ENCODE results near the gene ARHGAP10.

The ARHGAP10 gene

DNA sequence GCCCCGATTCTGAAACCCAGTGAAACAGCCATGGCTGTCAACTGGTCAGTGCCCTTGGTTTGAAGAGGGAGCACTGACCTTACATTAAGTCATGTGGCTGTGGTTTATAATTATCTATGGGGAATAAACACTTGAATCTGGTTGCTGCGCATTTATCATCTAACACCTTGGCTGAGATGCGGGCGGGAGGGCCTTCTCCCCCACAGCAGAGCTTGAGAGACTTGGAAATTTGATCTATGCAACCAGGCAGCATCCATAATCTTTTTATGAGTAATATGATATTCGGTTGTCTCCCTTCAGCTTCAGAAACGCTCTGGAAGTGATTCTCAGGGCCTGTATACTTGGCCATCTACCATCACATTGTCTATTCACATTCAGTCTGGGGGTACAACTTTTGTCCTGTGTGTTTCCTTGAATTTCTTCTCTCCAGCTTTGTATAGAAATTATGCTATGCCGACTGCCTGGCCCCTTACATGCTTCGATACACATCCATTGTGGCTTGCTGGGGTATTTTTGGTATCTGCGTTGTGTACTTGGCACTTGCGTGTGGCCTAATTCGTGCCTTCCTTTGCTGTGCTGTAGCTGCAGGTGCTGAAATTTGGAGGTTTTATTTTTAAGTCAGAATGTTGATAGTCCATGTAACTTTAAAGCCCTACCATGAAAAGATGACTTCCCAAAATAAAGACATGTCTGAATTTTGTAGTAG is 321.6 kb downstream of the ARHGAP10 start:
- TF ChIP-seq, protein P1, sequence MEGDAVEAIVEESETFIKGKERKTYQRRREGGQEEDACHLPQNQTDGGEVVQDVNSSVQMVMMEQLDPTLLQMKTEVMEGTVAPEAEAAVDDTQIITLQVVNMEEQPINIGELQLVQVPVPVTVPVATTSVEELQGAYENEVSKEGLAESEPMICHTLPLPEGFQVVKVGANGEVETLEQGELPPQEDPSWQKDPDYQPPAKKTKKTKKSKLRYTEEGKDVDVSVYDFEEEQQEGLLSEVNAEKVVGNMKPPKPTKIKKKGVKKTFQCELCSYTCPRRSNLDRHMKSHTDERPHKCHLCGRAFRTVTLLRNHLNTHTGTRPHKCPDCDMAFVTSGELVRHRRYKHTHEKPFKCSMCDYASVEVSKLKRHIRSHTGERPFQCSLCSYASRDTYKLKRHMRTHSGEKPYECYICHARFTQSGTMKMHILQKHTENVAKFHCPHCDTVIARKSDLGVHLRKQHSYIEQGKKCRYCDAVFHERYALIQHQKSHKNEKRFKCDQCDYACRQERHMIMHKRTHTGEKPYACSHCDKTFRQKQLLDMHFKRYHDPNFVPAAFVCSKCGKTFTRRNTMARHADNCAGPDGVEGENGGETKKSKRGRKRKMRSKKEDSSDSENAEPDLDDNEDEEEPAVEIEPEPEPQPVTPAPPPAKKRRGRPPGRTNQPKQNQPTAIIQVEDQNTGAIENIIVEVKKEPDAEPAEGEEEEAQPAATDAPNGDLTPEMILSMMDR (IDR thresholded peaks at IDR 0.05; ENCODE audit: low read depth, low read length) = no peak
- no peak overlapping the region for H3K4me3 ChIP-seq (ENCODE audit: low read depth, low read length)

DNA sequence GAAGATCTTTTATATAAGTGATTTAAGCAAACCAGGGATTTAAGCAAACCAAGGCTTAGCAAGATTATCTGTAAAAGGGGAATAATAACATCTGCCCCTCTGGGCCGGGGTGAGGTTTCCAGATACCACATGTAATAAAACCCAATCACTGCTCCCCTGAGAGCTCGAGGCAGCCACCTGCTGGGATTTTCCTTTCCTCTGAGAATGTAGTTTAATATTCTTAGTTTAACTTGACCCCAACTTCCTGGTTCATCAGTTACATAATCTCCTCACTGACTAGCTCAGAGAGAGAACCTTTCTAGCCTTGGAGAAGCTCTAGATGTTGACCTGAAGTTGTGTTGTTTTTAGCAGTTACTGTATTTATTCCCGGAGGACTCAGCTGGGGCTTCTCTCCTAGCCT is 322.4 kb downstream of the ARHGAP10 start:
- no peak overlapping the region for H3K4me3 ChIP-seq (ENCODE audit: low read depth, low read length)
- TF ChIP-seq, protein P1 (IDR thresholded peaks at IDR 0.05; ENCODE audit: low read depth, low read length) = no peak

DNA sequence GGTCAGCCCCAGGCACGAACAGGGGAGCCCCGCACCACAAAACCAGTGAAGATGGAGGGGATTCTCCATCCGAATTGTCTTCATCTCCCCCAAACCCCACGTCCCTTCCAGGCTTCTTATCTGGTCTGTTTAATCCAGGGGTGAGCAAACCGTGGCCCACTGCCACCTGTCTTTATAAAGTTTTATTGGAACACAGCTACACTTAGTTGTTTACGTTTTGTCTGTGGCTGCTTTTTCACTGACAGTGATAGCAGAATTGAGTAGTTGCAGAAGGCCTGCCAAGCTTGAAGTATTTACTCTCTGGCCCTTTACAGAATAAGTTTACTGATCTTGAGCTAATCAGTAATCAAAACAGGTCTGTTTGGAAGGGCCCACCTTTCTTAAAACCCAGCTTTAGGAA is 324.0 kb downstream of the ARHGAP10 start:
- TF ChIP-seq, protein P1 (IDR thresholded peaks at IDR 0.05; ENCODE audit: low read depth, low read length) = no peak
- no peak overlapping the region for H3K4me3 ChIP-seq (ENCODE audit: low read depth, low read length)

DNA sequence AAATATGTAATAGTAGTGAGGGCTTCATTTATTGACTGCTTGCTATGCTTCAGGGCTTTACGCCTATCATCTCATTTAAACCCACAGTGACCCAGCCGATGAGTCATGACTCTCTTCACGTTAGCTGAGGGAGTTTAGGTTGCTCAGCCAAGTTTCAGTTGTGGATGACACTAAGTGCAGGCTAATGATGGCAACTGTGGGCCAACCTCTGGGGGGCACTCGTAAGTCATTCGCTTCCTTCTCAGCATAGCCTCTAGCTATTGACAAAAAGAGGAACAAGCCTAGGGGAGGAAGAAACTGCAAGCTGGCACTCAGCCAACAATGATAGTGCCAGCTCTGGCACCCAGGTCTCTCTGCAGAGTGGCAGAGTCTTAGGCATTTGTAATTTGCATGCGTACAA is 325.0 kb downstream of the ARHGAP10 start:
- H3K4me3 ChIP-seq (ENCODE audit: low read depth, low read length) = no peak overlapping the region
- TF ChIP-seq, protein P1 (IDR thresholded peaks at IDR 0.05; ENCODE audit: low read depth, low read length) = no peak

DNA sequence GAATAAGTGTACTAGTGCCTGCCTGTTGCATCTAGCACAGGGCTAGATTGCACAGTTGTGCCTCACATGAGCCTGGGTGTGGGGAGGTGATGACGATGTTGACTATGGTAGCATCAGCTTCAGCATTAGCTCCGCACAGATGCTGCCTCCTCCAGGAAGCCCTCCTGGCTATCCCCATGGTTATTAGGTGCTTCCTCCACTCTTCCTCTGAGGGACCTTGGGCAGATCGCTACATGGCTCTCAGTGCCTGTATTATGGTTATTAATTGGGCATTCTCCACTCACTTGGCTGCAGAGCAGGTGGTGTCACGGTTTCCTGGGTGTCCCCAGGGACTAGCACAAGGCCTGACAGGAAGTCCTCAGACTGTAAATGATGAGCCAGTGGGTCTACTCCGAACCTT is 325.6 kb downstream of the ARHGAP10 start:
- H3K4me3 ChIP-seq (ENCODE audit: low read depth, low read length) = no peak overlapping the region
- TF ChIP-seq, protein P1 (IDR thresholded peaks at IDR 0.05; ENCODE audit: low read depth, low read length) = no peak

DNA sequence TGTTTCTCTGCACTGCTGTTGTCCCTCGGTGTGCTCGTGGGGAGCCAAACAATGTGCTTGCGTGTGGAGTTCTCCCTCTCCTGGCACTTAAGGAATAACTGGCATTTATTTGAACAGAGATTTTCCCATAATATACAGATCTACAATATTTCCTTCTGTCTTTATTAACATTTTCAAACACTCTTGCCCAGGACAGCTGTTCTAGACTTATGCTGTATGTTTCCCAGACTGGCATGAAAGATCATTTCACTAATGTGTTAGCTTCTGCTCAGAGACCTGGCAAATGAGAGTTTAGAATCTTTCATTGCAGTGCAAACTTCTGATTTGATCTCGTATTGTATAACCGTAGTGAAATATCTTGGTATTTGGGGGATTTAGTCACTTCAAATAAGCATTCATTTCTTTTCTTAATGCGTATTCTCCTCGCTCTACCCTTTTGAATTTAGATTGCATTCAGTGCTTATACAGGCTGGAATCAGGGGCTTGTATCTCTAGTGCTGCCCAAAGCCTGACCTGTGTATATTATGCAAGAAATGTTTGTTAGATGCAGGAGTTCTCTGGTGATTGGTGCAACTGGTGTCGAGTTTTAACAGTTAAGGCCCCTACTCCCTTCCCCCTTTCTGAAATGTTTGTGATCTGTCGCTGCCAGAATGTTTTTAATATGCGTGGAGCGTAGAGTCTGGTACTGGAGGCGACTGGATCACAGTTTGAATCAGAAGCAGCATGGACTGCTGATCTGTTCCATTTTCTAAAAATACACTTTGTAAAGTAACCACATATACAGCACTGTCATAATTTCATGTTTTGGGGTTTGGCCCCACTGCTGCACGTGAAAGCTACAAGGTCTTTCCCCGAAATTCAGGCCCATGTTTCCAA is 326.3 kb downstream of the ARHGAP10 start:
- TF ChIP-seq, protein P1 (IDR thresholded peaks at IDR 0.05; ENCODE audit: low read depth, low read length) = no peak
- no peak overlapping the region for H3K4me3 ChIP-seq (ENCODE audit: low read depth, low read length)

DNA sequence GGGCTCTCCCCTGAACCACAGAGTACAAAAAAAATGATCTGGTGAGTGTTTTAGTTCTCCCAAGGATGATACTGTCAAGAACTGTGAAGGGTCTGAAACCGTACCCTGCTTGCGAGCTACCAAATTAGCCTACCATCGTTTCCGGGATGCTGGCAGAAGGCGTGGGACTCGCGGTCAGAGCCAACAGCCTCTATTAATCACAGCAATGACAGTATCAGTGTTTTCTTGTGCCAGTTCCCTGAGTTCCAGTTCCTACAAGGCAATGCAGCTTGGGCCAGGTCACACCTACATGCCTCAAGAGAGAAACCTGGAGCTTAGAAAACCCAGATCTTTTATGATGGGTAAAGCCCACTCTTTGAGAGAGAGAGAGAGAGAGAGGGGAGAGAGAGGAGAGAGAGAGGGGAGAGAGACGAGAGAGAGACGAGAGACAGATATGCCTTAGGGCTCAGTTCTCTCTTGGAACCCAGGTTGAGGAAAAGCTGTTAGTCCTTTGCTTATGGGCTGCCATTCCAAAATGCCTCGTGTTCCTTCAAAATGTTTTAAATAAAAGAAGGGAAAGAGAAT is 327.8 kb downstream of the ARHGAP10 start:
- TF ChIP-seq, protein P1 (IDR thresholded peaks at IDR 0.05; ENCODE audit: low read depth, low read length) = no peak
- H3K4me3 ChIP-seq (ENCODE audit: low read depth, low read length) = no peak overlapping the region
